ENCODE measurements around the gene SCAF1.
A peak's percentile ranks its signal among the peaks of the same experiment; 100 is the strongest.

SCAF1 gene

GRCh38 chr19:49667473-49667872 is 25.5 kb downstream of the SCAF1 start:
- DNase-seq, result no peak

GRCh38 chr19:49669516-49669915 is 27.5 kb downstream of the SCAF1 start:
- no peak for DNase-seq

GRCh38 chr19:49672131-49672919 is 30.3 kb downstream of the SCAF1 start:
- peak; percentile 46 to 70 (median 67) for DNase-seq

- peak in 1 of 5 donors; percentile 45 for DNase-seq
Observed at GRCh38 chr19:49676136-49676783, 34.3 kb downstream of the SCAF1 start.

- peak; percentile 96 to 100 (median 98) for DNase-seq
Observed at GRCh38 chr19:49676784-49677230, 34.8 kb downstream of the SCAF1 start.

GRCh38 chr19:49677231-49677900 is 35.4 kb downstream of the SCAF1 start, which contains the start of gene PRMT1:
PRMT1 (plus strand) TSS chr19:49677271; CDS start chr19:49677281, 10 bp downstream.
- peak in 4 of 5 donors; percentile 45 to 61 (median 52) for DNase-seq

- DNase-seq, result peak; percentile 50 to 80 (median 69)
Observed at GRCh38 chr19:49677901-49678674, 36.1 kb downstream of the SCAF1 start.

GRCh38 chr19:49678985-49679770 is 37.2 kb downstream of the SCAF1 start:
- DNase-seq, result no peak

GRCh38 chr19:49679771-49680413 is 37.9 kb downstream of the SCAF1 start:
- DNase-seq, result no peak

- DNase-seq, result peak; percentile 84 to 91 (median 91)
Observed at GRCh38 chr19:49680421-49681351, 38.7 kb downstream of the SCAF1 start.

GRCh38 chr19:49681830-49682229 is 39.8 kb downstream of the SCAF1 start:
- DNase-seq, result no peak

GRCh38 chr19:49682274-49682673 is 40.3 kb downstream of the SCAF1 start:
- DNase-seq, result no peak

GRCh38 chr19:49683814-49684250 is 41.8 kb downstream of the SCAF1 start:
- DNase-seq, result no peak

- DNase-seq, result no peak
Observed at GRCh38 chr19:49684251-49684982, 42.4 kb downstream of the SCAF1 start.

- DNase-seq, result no peak
Observed at GRCh38 chr19:49684983-49685553, 43.1 kb downstream of the SCAF1 start.

GRCh38 chr19:49685845-49686332 is 43.9 kb downstream of the SCAF1 start:
- no peak for DNase-seq

- DNase-seq, result no peak
Observed at GRCh38 chr19:49686503-49687088, 44.6 kb downstream of the SCAF1 start.

GRCh38 chr19:49687150-49687549 is 45.1 kb downstream of the SCAF1 start:
- DNase-seq, result no peak
